Suprapubic skin (tissue), 4 donors: ENCODE measurements around the gene GSG1L2. TPM values are rescaled to one million over a fixed set of nuclear protein-coding genes. Genes with fewer than 3 reads are reported as not detected.
A peak's percentile ranks its signal among the peaks of the same experiment; 100 is the strongest.

ENCODE experiments used
- DNase-seq, 2 donors: peaks; one replicate each; pipeline ENCODE4 v3.0.0-alpha.2; 2019; ENCODE audit warnings: low spot score in 2 of 2
- H3K27ac ChIP-seq: fragments of 200-600 bp; sonication (generic); one replicate; pipeline ENCODE4 v1.5.1; 2019
- H3K27me3 ChIP-seq: fragments of 200-600 bp; sonication (generic); one replicate; pipeline ENCODE4 v1.5.1; 2019
- H3K36me3 ChIP-seq: fragments of 200-600 bp; sonication (generic); one replicate; pipeline ENCODE4 v1.5.1; 2019
- H3K4me1 ChIP-seq: fragments of 200-600 bp; sonication (generic); one replicate; pipeline ENCODE4 v1.5.1; 2019
- H3K4me3 ChIP-seq: fragments of 200-600 bp; sonication (generic); one replicate; pipeline ENCODE4 v1.5.1; 2019; ENCODE audit warnings: mild to moderate bottlenecking
- H3K9me3 ChIP-seq: fragments of 200-600 bp; sonication (generic); one replicate; pipeline ENCODE4 v1.5.1; 2019
- EP300 ChIP-seq: sonication (generic); formaldehyde crosslinking; IDR thresholded peaks from one replicate; pipeline ENCODE4 v1.6.1; 2017; ENCODE audit warnings: antibody characterized with exemption
- POLR2A ChIP-seq, 2 donors: fragments of 450-650 bp; IDR thresholded peaks; one replicate each; pipeline ENCODE4 v1.6.1; 2017; ENCODE audit warnings: antibody characterized with exemption in 2 of 2, mild to moderate bottlenecking in 2 of 2, moderate library complexity in 2 of 2
- POLR2AphosphoS5 ChIP-seq, 3 donors: sonication (generic); formaldehyde crosslinking; IDR thresholded peaks; one replicate each; pipeline ENCODE4 v1.6.1; 2017; ENCODE audit warnings: antibody characterized with exemption in 3 of 3
- WGBS: methylation state at CpG from one replicate; pipeline ENCODE4 v1.1.5; 2018; 5-methylcytosine and 5-hydroxymethylcytosine counted together
- total RNA-seq, 4 donors: library from RNA; depleted of rRNA; stranded (reverse); fragments of >200 nt; gene quantifications; one replicate each; pipeline ENCODE4 v1.1.0, GENCODE V29; 2016
- TF ChIP-seq, protein P1 (sequence below), 2 donors: fragments of 200-600 bp in 1 of 2; fragments of 450-650 bp in 1 of 2; sonication (generic) in 1 of 2; IDR thresholded peaks; one replicate each; pipeline ENCODE4 v1.5.1; 2016 to 2019; ENCODE audit warnings: antibody characterized with exemption in 2 of 2, mild to moderate bottlenecking in 1 of 2, moderate library complexity in 1 of 2

The GSG1L2 gene
- total RNA-seq, 4 donors from 2014 or later: not detected

DNA sequence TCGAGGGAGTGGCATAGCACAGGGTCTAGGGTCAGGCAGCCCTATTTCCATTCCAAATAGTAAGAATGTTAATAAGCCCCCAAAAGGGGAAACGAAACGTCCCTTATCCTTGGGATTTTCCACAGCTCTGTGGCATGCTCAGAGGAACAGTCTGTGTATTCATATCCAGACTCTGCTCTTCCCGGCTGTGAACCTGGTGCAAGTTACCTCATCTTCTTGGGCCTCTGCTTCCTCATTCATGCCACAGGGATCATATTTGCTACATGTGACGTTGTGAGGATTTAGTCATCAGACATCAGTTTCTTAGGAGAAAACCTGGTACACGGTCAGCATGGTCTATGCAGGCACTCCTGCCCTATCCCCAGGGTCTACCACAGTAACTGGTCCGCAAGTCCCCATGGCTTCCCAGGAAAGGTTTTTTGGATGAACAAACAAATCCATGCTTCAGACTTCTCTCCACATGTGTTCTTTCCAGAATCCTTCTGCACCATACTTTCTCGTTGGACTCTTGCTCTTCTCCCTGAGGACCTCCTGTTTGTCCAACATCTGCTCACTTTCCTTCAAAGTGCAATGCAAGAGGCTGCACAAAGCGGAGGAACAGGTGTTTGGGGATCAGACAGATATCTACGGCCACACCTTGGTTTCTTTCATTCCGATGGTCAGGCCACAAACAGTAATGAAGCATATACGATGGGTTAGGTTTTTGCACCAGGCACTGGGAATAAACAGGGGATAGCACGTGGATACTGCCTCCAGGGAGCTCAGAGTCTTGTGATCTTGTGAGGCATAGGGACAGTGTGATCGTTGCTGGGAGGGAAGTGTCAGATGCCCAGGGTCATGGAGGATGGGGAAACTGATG is 21.5 kb upstream of the GSG1L2 start:
- H3K9me3 ChIP-seq: no peaks in the 10 kb centered on the region
- no peaks in the 10 kb centered on the region for H3K4me1 ChIP-seq
- TF ChIP-seq POLR2AphosphoS5 (IDR thresholded peaks at IDR 0.05): no peak
- no peak for TF ChIP-seq EP300
- TF ChIP-seq, protein P1, sequence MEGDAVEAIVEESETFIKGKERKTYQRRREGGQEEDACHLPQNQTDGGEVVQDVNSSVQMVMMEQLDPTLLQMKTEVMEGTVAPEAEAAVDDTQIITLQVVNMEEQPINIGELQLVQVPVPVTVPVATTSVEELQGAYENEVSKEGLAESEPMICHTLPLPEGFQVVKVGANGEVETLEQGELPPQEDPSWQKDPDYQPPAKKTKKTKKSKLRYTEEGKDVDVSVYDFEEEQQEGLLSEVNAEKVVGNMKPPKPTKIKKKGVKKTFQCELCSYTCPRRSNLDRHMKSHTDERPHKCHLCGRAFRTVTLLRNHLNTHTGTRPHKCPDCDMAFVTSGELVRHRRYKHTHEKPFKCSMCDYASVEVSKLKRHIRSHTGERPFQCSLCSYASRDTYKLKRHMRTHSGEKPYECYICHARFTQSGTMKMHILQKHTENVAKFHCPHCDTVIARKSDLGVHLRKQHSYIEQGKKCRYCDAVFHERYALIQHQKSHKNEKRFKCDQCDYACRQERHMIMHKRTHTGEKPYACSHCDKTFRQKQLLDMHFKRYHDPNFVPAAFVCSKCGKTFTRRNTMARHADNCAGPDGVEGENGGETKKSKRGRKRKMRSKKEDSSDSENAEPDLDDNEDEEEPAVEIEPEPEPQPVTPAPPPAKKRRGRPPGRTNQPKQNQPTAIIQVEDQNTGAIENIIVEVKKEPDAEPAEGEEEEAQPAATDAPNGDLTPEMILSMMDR (IDR thresholded peaks at IDR 0.05): no peak
- TF ChIP-seq POLR2A (IDR thresholded peaks at IDR 0.05): no peak
- no peak overlapping the region for H3K4me3 ChIP-seq
- WGBS: 79% methylated on average over 14 of the region's 14 CpGs
- DNase-seq: no peak
- no peak overlapping the region for H3K27ac ChIP-seq
- H3K36me3 ChIP-seq: no peaks in the 10 kb centered on the region
- no peaks in the 10 kb centered on the region for H3K27me3 ChIP-seq

DNA sequence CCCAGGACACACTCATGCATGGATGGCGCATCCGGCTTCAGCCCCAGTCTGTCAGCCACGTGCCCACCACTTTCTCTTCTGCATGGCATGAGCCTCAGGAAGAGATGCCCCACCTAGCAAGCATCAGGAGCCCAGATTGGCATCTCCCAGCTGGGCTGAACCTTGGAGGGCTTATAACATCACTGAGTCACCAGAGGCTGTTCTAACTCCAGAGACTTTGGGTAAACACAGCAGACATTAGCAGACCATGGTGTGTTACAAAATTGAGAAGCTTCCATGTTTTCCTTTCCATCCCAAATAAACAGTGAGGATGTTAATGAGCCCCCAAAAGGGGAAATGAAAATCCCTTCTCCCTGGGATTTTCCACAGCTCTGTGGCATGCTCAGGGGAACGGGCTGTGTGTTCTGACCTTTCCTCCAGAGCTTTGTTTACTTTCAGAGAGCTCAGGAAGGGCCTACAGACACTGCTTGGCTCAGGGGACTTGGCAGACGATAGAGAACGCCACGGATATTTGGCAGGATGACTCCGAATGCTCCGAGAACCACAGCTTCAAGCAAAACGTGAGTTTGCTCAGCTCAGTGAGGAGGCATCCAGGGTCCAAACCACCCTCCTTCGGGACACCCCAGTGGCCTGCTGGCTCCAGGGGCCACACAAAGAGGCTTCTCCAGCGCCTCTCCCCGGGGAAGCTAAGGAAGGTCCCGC is 20.3 kb upstream of the GSG1L2 start:
- TF ChIP-seq, protein P1 (IDR thresholded peaks at IDR 0.05): no peak
- TF ChIP-seq POLR2AphosphoS5 (IDR thresholded peaks at IDR 0.05): no peak
- no peak for TF ChIP-seq POLR2A (IDR thresholded peaks at IDR 0.05)
- no peak for TF ChIP-seq EP300
- H3K27ac ChIP-seq: peak overlapping the region; percentile 59
- DNase-seq: no peak
- H3K4me1 ChIP-seq: no peaks in the 10 kb centered on the region
- no peaks in the 10 kb centered on the region for H3K9me3 ChIP-seq
- no peaks in the 10 kb centered on the region for H3K27me3 ChIP-seq
- WGBS: 58% methylated on average over 14 of the region's 14 CpGs
- H3K4me3 ChIP-seq: no peak overlapping the region
- no peaks in the 10 kb centered on the region for H3K36me3 ChIP-seq

DNA sequence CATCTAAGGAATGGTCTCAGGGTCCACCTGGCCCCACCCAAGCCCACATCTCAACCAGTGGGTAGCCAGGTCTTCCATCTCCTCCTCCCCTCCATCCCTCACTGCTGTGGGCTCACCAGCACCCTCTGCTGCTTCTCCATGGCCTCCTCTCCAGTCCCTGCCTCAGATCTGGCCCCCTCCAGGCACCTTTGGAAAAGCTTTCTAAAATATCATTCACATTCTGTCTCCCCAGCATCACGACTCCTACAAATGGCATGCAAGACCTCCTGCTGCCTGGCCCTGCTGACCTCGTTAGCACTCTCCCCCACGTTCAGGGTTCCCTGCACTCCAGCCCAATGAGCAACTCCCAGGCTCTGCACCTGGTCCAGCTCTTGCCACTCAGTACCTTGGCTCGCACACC is 17.6 kb upstream of the GSG1L2 start:
- WGBS: 74% methylated on average over 4 of the region's 4 CpGs
- Histone ChIP-seq H3K4me3 (no peak overlapping the region), H3K27ac (no peak overlapping the region), H3K27me3 (no peaks in the 10 kb centered on the region), H3K4me1 (no peaks in the 10 kb centered on the region), H3K36me3 (no peaks in the 10 kb centered on the region), H3K9me3 (no peaks in the 10 kb centered on the region)
- DNase-seq: no peak
- TF ChIP-seq EP300 (no peak), POLR2AphosphoS5 (IDR thresholded peaks at IDR 0.05) (no peak), POLR2A (IDR thresholded peaks at IDR 0.05) (no peak)
- TF ChIP-seq, protein P1 (IDR thresholded peaks at IDR 0.05): no peak

DNA sequence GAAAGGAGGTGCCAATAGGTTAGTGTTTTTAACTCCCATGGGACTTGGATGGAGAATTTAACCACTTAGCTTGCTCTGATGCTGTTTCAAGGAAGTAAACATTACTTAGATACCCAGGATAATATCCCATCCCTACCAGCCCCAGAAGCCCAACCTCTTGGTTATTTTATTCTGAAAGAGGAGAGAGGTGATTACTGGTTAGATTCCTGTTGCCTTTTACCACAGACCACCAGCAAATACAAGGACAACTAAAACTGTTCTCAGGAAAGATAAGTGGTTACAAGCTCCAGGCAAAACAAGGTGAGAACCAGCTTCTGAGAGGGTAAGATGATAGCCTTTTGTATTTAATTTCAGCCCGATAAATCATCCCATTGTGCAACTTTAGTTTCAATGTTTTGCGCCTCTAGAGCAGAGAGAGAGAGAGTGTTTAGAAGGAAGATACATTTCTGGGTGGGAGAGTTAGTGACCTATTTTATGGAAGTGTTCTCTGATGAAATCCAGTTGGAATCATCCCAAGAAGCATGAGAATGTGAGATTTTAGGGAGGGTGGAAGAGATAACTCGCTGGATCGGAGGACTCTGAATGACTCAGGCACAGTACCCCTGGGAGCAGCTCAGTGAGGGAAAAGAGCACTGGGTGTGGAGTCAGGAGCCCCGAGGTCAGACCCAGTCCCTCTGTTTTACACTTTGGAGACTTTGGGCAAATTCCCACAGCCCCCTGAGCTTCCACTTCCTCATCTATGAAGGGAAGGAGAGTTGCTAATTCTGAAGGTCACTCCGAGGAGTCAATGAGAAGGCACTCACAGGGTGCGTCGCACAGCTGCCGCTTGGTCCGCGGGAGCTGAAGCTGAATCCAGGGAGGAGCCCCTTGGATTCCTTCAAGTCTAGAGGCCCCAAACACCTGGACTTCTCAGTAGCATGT is 15.9 kb upstream of the GSG1L2 start:
- H3K27me3 ChIP-seq: no peaks in the 10 kb centered on the region
- H3K36me3 ChIP-seq: no peaks in the 10 kb centered on the region
- no peak overlapping the region for H3K4me3 ChIP-seq
- WGBS: 63% methylated on average over 11 of the region's 11 CpGs
- H3K4me1 ChIP-seq: no peaks in the 10 kb centered on the region
- TF ChIP-seq POLR2AphosphoS5 (IDR thresholded peaks at IDR 0.05) (no peak), EP300 (no peak), POLR2A (IDR thresholded peaks at IDR 0.05) (no peak)
- TF ChIP-seq, protein P1 (IDR thresholded peaks at IDR 0.05): no peak
- DNase-seq: no peak
- H3K9me3 ChIP-seq: no peaks in the 10 kb centered on the region
- peak overlapping the region; percentile 53 for H3K27ac ChIP-seq
